Keratinocyte (primary cell): ENCODE measurements around the gene OR5T1. TPM values are rescaled to one million over a fixed set of nuclear protein-coding genes. Genes with fewer than 3 reads are reported as not detected.

ENCODE experiments used
- DNase-seq: peaks from one replicate; pipeline ENCODE4 v3.0.0-alpha.2; 2011; ENCODE audit warnings: low read depth, missing footprints, low spot score
- FAIRE-seq: peaks from 2 replicates; lab custom pipeline; 2011; peaks lifted over from hg19 to GRCh38; lab: Jason Lieb, UNC
- H2AFZ ChIP-seq: 2 replicates; pipeline ENCODE4 v1.6.0; 2012; ENCODE audit warnings: low read length, control low read depth, inconsistent platforms; ENCODE audit not compliant: control insufficient read depth
- H3K27ac ChIP-seq: 2 replicates; pipeline ENCODE4 v1.5.1; 2011; ENCODE audit warnings: low read length; ENCODE audit not compliant: control insufficient read depth, insufficient read depth
- H3K27me3 ChIP-seq: 3 replicates; pipeline ENCODE4 v1.6.0; 2011; ENCODE audit warnings: low read length; ENCODE audit not compliant: control insufficient read depth, insufficient read depth; ENCODE audit errors: extremely low read depth
- H3K36me3 ChIP-seq, 2 experiments: 2 replicates in 1 of 2; 3 replicates in 1 of 2; pipeline ENCODE4 v1.5.1; 2011; ENCODE audit warnings: low read length in 2 of 2, mild to moderate bottlenecking in 1 of 2; ENCODE audit not compliant: control insufficient read depth in 2 of 2, insufficient read depth in 2 of 2; ENCODE audit errors: extremely low read depth in 1 of 2
- H3K4me1 ChIP-seq: 3 replicates; pipeline ENCODE4 v1.5.1; 2011; ENCODE audit warnings: low read length; ENCODE audit not compliant: control insufficient read depth, insufficient read depth; ENCODE audit errors: extremely low read depth
- H3K4me2 ChIP-seq: 3 replicates; pipeline ENCODE4 v1.6.0; 2011; ENCODE audit warnings: low read depth, low read length; ENCODE audit not compliant: control insufficient read depth, insufficient read depth; ENCODE audit errors: extremely low read depth
- H3K4me3 ChIP-seq, 3 experiments: fragments of 200-600 bp in 1 of 3; sonication (generic) in 1 of 3; 2 replicates in 2 of 3; 3 replicates in 1 of 3; pipeline ENCODE4 v1.5.1; 2011 to 2016; ENCODE audit warnings: low read length in 3 of 3, mild to moderate bottlenecking in 3 of 3, control low read depth in 2 of 3, inconsistent platforms in 1 of 3, low read depth in 1 of 3, mixed read lengths in 1 of 3, mixed run types in 1 of 3, moderate library complexity in 1 of 3; ENCODE audit not compliant: control insufficient read depth in 2 of 3, insufficient read depth in 2 of 3; ENCODE audit errors: extremely low read depth in 1 of 3
- H3K79me2 ChIP-seq: 2 replicates; pipeline ENCODE4 v1.6.0; 2012; ENCODE audit warnings: low read length; ENCODE audit not compliant: control insufficient read depth, insufficient read depth
- H3K9ac ChIP-seq: 3 replicates; pipeline ENCODE4 v1.6.0; 2011; ENCODE audit warnings: low read length; ENCODE audit not compliant: control insufficient read depth, insufficient read depth; ENCODE audit errors: extremely low read depth
- H3K9me1 ChIP-seq: 3 replicates; pipeline ENCODE4 v1.6.0; 2011; ENCODE audit warnings: low read length; ENCODE audit not compliant: control insufficient read depth, insufficient read depth; ENCODE audit errors: extremely low read depth
- H3K9me3 ChIP-seq: 2 replicates; pipeline ENCODE4 v1.5.1; 2012; ENCODE audit warnings: low read depth, low read length; ENCODE audit not compliant: control insufficient read depth
- H4K20me1 ChIP-seq: 3 replicates; pipeline ENCODE4 v1.6.0; 2011; ENCODE audit warnings: low read length; ENCODE audit not compliant: control insufficient read depth, insufficient read depth; ENCODE audit errors: extremely low read depth
- EZH2 ChIP-seq: IDR thresholded peaks from one replicate; pipeline ENCODE4 v1.6.1; 2012; ENCODE audit warnings: inconsistent platforms, mild to moderate bottlenecking, low read length, moderate library complexity
- dilution Hi-C: fragments of 300-500 bp; cut with MboI; formaldehyde crosslinking; loops from one replicate; pipeline ENCODE4 v1.7.0; 2020; ENCODE audit warnings: low sequenced_read_pairs; ENCODE audit not compliant: extremely low pct_ligation_motif_present
- polyA plus RNA-seq, 5 experiments: library from polyadenylated mRNA; depleted of rRNA in 3 of 5; stranded (reverse) in 3 of 5; stranded (forward) in 1 of 5; unstranded in 1 of 5; fragments of >200 nt; gene quantifications; 1 replicate in 1 of 5; 2 replicates in 3 of 5; 3 replicates in 1 of 5; pipeline versions ENCODE4 v1.2.1 to v1.2.3, GENCODE V29; 2011 to 2012; ENCODE audit warnings: missing spikeins in 2 of 5, low read depth in 1 of 5, low replicate concordance in 1 of 5
- TF ChIP-seq, protein P1 (sequence below), 3 experiments: IDR thresholded peaks in 1 of 3; conservative IDR thresholded peaks in 1 of 3; optimal IDR thresholded peaks in 1 of 3; 2 replicates in 2 of 3; 3 replicates in 1 of 3; pipeline versions ENCODE3 to v1.5.1; 2011; ENCODE audit warnings: low read length in 3 of 3, mild to moderate bottlenecking in 3 of 3, moderate library complexity in 2 of 3, control low read depth in 1 of 3, inconsistent platforms in 1 of 3; ENCODE audit not compliant: insufficient read depth in 2 of 3; ENCODE audit errors: extremely low read depth in 1 of 3

OR5T1 gene
- polyA plus RNA-seq, 1 donor (not counting 4 experiments of a cell fraction or from before 2014, with no cell fraction given), result not detected

DNA sequence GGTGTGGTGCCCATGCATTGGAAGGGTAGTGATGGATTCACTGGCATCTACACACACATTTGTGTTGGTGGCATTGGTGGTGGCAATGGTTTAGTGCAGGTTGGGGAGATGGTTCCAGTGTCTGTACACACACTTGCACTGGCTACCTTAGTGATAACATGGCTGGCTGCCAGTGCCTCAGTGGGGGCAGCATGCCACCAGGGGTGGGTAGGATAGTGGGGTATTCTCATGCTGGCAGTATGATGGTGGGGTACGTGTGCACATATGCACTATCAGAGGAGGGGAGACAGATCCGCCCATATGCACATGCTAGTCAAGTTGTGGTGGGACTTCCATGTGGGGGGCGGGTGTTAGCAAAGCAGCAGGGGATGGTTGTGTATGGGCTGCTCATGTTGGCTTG is 33.9 kb downstream of the OR5T1 start:
- no peaks in the 10 kb centered on the region for H3K4me1 ChIP-seq
- no peaks in the 10 kb centered on the region for H3K36me3 ChIP-seq
- no peak overlapping the region for H3K9ac ChIP-seq
- dilution Hi-C loops, result no loop called here
- H3K4me3 ChIP-seq, result no peak overlapping the region
- no peak for FAIRE-seq
- no peak for DNase-seq
- no peak overlapping the region for H3K27ac ChIP-seq
- H3K4me2 ChIP-seq, result no peak overlapping the region
- H3K27me3 ChIP-seq, result no peaks in the 10 kb centered on the region
- no peaks in the 10 kb centered on the region for H3K79me2 ChIP-seq
- no peaks in the 10 kb centered on the region for H3K9me1 ChIP-seq
- no peak overlapping the region for H2AFZ ChIP-seq
- TF ChIP-seq, protein P1, sequence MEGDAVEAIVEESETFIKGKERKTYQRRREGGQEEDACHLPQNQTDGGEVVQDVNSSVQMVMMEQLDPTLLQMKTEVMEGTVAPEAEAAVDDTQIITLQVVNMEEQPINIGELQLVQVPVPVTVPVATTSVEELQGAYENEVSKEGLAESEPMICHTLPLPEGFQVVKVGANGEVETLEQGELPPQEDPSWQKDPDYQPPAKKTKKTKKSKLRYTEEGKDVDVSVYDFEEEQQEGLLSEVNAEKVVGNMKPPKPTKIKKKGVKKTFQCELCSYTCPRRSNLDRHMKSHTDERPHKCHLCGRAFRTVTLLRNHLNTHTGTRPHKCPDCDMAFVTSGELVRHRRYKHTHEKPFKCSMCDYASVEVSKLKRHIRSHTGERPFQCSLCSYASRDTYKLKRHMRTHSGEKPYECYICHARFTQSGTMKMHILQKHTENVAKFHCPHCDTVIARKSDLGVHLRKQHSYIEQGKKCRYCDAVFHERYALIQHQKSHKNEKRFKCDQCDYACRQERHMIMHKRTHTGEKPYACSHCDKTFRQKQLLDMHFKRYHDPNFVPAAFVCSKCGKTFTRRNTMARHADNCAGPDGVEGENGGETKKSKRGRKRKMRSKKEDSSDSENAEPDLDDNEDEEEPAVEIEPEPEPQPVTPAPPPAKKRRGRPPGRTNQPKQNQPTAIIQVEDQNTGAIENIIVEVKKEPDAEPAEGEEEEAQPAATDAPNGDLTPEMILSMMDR (optimal IDR thresholded peaks at IDR 0.05 in 1 of 3, IDR thresholded peaks at IDR 0.05 in 1 of 3, conservative IDR thresholded peaks at IDR 0.05 in 1 of 3; ENCODE audit: extremely low read depth in 1 of 3, insufficient read depth in 2 of 3, low read length in 3 of 3), result no peak
- no peak for TF ChIP-seq EZH2
- H3K9me3 ChIP-seq, result peaks cover 2% of the 10 kb centered on the region
- H4K20me1 ChIP-seq, result no peaks in the 10 kb centered on the region

DNA sequence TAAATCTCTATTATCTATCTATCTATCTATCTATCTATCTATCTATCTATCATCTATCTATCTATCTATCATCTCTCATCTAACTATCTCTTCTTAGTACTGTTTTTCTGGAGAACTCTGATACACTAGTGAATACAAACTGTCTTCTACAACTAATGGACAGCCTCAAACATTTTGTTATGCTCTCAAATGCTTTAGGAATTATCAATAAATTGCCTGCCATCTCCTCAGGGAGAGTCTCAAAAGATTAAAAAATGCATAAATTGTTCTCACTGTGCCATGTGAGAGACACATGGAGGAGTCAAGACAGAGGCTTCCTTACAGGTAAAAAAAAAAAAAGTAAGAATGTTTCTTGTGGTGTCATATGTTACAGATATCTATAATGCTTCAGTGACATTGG is 40.9 kb downstream of the OR5T1 start, which contains the start of gene OR8K3:
OR8K3 (plus strand) TSS at position 301 of the 400 bp plus-strand sequence. CDS start 3,163 bp downstream, outside the sequence.
- H3K79me2 ChIP-seq, result no peaks in the 10 kb centered on the region
- TF ChIP-seq, protein P1 (optimal IDR thresholded peaks at IDR 0.05 in 1 of 3, IDR thresholded peaks at IDR 0.05 in 1 of 3, conservative IDR thresholded peaks at IDR 0.05 in 1 of 3; ENCODE audit: extremely low read depth in 1 of 3, insufficient read depth in 2 of 3, low read length in 3 of 3), result no peak
- no peak within 1 kb of the TSS for H3K27ac ChIP-seq
- H3K4me1 ChIP-seq, result no peaks in the 10 kb centered on the region
- H3K4me2 ChIP-seq, result no peak within 1 kb of the TSS
- H4K20me1 ChIP-seq, result no peaks in the 10 kb centered on the region
- FAIRE-seq (no peak), DNase-seq (no peak)
- no peaks in the 10 kb centered on the region for H3K36me3 ChIP-seq
- no peak within 1 kb of the TSS for H2AFZ ChIP-seq
- no peak within 1 kb of the TSS for H3K9ac ChIP-seq
- H3K9me3 ChIP-seq, result peaks cover 2% of the 10 kb centered on the region
- no peak within 1 kb of the TSS for H3K4me3 ChIP-seq
- no peaks in the 10 kb centered on the region for H3K27me3 ChIP-seq
- H3K9me1 ChIP-seq, result no peaks in the 10 kb centered on the region
- dilution Hi-C loops, result no loop called here

Other genes starting within 250 kb of the OR5T1 start
- gene OR5AS1, start 246.5 kb upstream of the OR5T1 start, polyA plus RNA-seq, result not detected in 3 replicates
- not detected in 3 replicates for gene OR8I2, start 180.8 kb upstream of the OR5T1 start, polyA plus RNA-seq
- gene OR8H2, start 170.5 kb upstream of the OR5T1 start, polyA plus RNA-seq, result not detected in 3 replicates
- gene OR8H3, start 151.8 kb upstream of the OR5T1 start, polyA plus RNA-seq, result not detected in 3 replicates
- gene OR8J3, start 134.0 kb upstream of the OR5T1 start, polyA plus RNA-seq, result not detected in 3 replicates
- not detected in 3 replicates for gene OR8K5, start 113.8 kb upstream of the OR5T1 start, polyA plus RNA-seq
- not detected in 3 replicates for gene OR5J2, start 97.5 kb upstream of the OR5T1 start, polyA plus RNA-seq
- not detected in 3 replicates for gene OR5T2, start 39.9 kb upstream of the OR5T1 start, polyA plus RNA-seq
- not detected in 3 replicates for gene OR5T3, start 21.9 kb upstream of the OR5T1 start, polyA plus RNA-seq
- gene OR8H1, start 18.1 kb downstream of the OR5T1 start, polyA plus RNA-seq, result not detected in 3 replicates
- not detected in 3 replicates for gene OR8K3, start 41.0 kb downstream of the OR5T1 start, polyA plus RNA-seq
- gene OR8K1, start 71.9 kb downstream of the OR5T1 start, polyA plus RNA-seq, result not detected in 3 replicates
- gene OR8J1, start 80.1 kb downstream of the OR5T1 start, polyA plus RNA-seq, result not detected in 3 replicates
- gene OR8U1, start 101.5 kb downstream of the OR5T1 start, polyA plus RNA-seq, result not detected in 3 replicates
- gene OR5AL1, start 138.5 kb downstream of the OR5T1 start, polyA plus RNA-seq, result not detected in 3 replicates
- gene OR5M3, start 199.2 kb downstream of the OR5T1 start, polyA plus RNA-seq, result not detected in 3 replicates
- gene OR5M8, start 217.2 kb downstream of the OR5T1 start, polyA plus RNA-seq, result not detected in 3 replicates